HG03571 (cell line): ENCODE results near the gene GYPE.
"Not testable (repeated sequence)": the region's sequence is repeated elsewhere in the genome, so short reads cannot be mapped to it uniquely, and the experiment has no call there.

Experiments
- ATAC-seq: cut with Tn5 transposase; IDR thresholded peaks from one replicate; pipeline ENCODE4 v1.9.1; 2021; ENCODE audit not compliant: unreplicated experiment

The GYPE gene

GRCh38 chr4:143870523-143871268 lies 34.7 kb downstream of the GYPE start:
- ATAC-seq: not testable (repeated sequence)

- not testable (repeated sequence) for ATAC-seq
Observed at GRCh38 chr4:143869925-143870324, 35.4 kb downstream of the GYPE start.

- not testable (repeated sequence) for ATAC-seq
Observed at GRCh38 chr4:143862716-143863115, 42.6 kb downstream of the GYPE start.

GRCh38 chr4:143858456-143858855 lies 46.9 kb downstream of the GYPE start:
- ATAC-seq: no peak

GRCh38 chr4:143857391-143858336 lies 47.7 kb downstream of the GYPE start:
- not testable (repeated sequence) for ATAC-seq

- ATAC-seq: not testable (repeated sequence)
Observed at GRCh38 chr4:143856017-143856557, 49.3 kb downstream of the GYPE start.

GRCh38 chr4:143854645-143855044 lies 50.7 kb downstream of the GYPE start:
- ATAC-seq: not testable (repeated sequence)

GRCh38 chr4:143849296-143849695 lies 56.1 kb downstream of the GYPE start:
- ATAC-seq: not testable (repeated sequence)

- not testable (repeated sequence) for ATAC-seq
Observed at GRCh38 chr4:143843506-143843832, 61.9 kb downstream of the GYPE start.

GRCh38 chr4:143842624-143843505 lies 62.5 kb downstream of the GYPE start:
- not testable (repeated sequence) for ATAC-seq

- ATAC-seq: not testable (repeated sequence)
Observed at GRCh38 chr4:143839413-143839812, 65.9 kb downstream of the GYPE start.

GRCh38 chr4:143834196-143834595 lies 71.2 kb downstream of the GYPE start:
- not testable (repeated sequence) for ATAC-seq

GRCh38 chr4:143833676-143834075 lies 71.7 kb downstream of the GYPE start:
- not testable (repeated sequence) for ATAC-seq

GRCh38 chr4:143830576-143830975 lies 74.8 kb downstream of the GYPE start:
- not testable (repeated sequence) for ATAC-seq

- not testable (repeated sequence) for ATAC-seq
Observed at GRCh38 chr4:143829239-143829620, 76.1 kb downstream of the GYPE start.
